Measurements from ENCODE around the gene RAE1.

- no peak for TF ChIP-seq CTCF (conservative IDR thresholded peaks at IDR 0.05; ENCODE audit: low read depth, low read length)
- no peak for TF ChIP-seq MAZ (IDR thresholded peaks at IDR 0.05; ENCODE audit: borderline replicate concordance, low read depth, low read length)
Observed at GRCh38 chr20:57405236-57406016, 54.4 kb downstream of the RAE1 start.

Measured in IMR-90 (cell line).